Lung (tissue), 12 donors: ENCODE measurements around the gene OSR1. TPM values are rescaled to one million over a fixed set of nuclear protein-coding genes. Genes with fewer than 3 reads are reported as not detected.

ENCODE experiments used
- ATAC-seq: fragments of 200-7000 bp; cut with Tn5 transposase; one replicate; pipeline ENCODE4 v1.9.1; 2020; ENCODE audit warnings: moderate number of reproducible peaks; ENCODE audit not compliant: insufficient read depth, low FRiP score
- DNase-seq, 3 donors: peaks; one replicate each; pipeline ENCODE4 v3.0.0-alpha.2; 2013 to 2017
- H3K27ac ChIP-seq, 2 donors: one replicate each; pipeline ENCODE4 v1.5.1; 2013; ENCODE audit warnings: mild to moderate bottlenecking in 2 of 2, moderate library complexity in 2 of 2, control low read depth in 1 of 2, inconsistent platforms in 1 of 2, low read depth in 1 of 2, low read length in 1 of 2
- H3K27me3 ChIP-seq, 3 donors: one replicate each; pipeline ENCODE4 v1.5.1; 2013; ENCODE audit warnings: low read length in 2 of 3; ENCODE audit not compliant: control insufficient read depth in 3 of 3, insufficient read depth in 3 of 3
- H3K36me3 ChIP-seq, 4 donors: one replicate each; pipeline ENCODE4 v1.5.1; 2013; ENCODE audit warnings: low read length in 4 of 4, mild to moderate bottlenecking in 1 of 4, moderate library complexity in 1 of 4; ENCODE audit not compliant: control insufficient read depth in 4 of 4, insufficient read depth in 4 of 4
- H3K4me1 ChIP-seq, 5 donors: one replicate each; pipeline ENCODE4 v1.5.1; 2013; ENCODE audit warnings: low read length in 5 of 5, mild to moderate bottlenecking in 2 of 5, moderate library complexity in 1 of 5; ENCODE audit not compliant: control insufficient read depth in 5 of 5, insufficient read depth in 5 of 5
- H3K4me3 ChIP-seq: one replicate; pipeline ENCODE4 v1.5.1; 2013; ENCODE audit warnings: mild to moderate bottlenecking, control low read depth, moderate library complexity
- H3K9ac ChIP-seq, 2 donors: one replicate each; pipeline ENCODE4 v1.5.1; 2013; ENCODE audit warnings: low read length in 2 of 2, control low read depth in 1 of 2; ENCODE audit not compliant: insufficient read depth in 1 of 2
- H3K9me3 ChIP-seq, 4 donors: one replicate each; pipeline ENCODE4 v1.5.1; 2013; ENCODE audit warnings: low read length in 3 of 4, mild to moderate bottlenecking in 1 of 4, moderate library complexity in 1 of 4; ENCODE audit not compliant: control insufficient read depth in 4 of 4, insufficient read depth in 3 of 4
- CTCF ChIP-seq: IDR thresholded peaks from 2 replicates; pipeline ENCODE4 v1.5.1; 2012; ENCODE audit warnings: mild to moderate bottlenecking; ENCODE audit errors: control extremely low read depth, extremely low read depth
- WGBS, 2 donors: extraction: QIAGEN DNeasy Blood & Tissue Kit; methylation state at CpG; one replicate each; pipeline ENCODE4 v1.1.7; 2013; 5-methylcytosine and 5-hydroxymethylcytosine counted together
- polyA plus RNA-seq, 2 donors: library from polyadenylated mRNA; stranded (reverse); fragments of 200-250 nt; gene quantifications; one replicate each; pipeline ENCODE4 v1.2.1, GENCODE V29; 2013
- total RNA-seq, 2 donors: library from RNA; depleted of rRNA in 1 of 2; stranded (reverse); fragments of >200 nt in 1 of 2; gene quantifications; one replicate each; pipeline ENCODE4 v1.2.1, GENCODE V29; 2014 to 2021
- donor health status: control.
- donor health status: control.
- donor health status: Bipolar disorder and iron deficiency.
- donor health status: healthy.
- donor health status: DM: yes; HTN: yes; CAD: no.

Gene OSR1
- total and polyA plus RNA-seq, 4 donors: 8.6 to 36.2 (median 22.3) TPM

- Histone ChIP-seq H3K4me1 (peaks cover 0 to 7% (median 4%) of the 10 kb centered on the region in 5 donors), H3K4me3 (no peak overlapping the region), H3K9me3 (no peaks in the 10 kb centered on the region), H3K9ac (no peak overlapping the region), H3K27me3 (peaks cover 0 to 17% (median 0%) of the 10 kb centered on the region in 3 donors), H3K36me3 (no peaks in the 10 kb centered on the region), H3K27ac (no peak overlapping the region)
- ATAC-seq (no peak), DNase-seq (no peak)
- no peak for TF ChIP-seq CTCF
- 63 to 74% methylated on average over 5 of the region's 5 CpGs for WGBS, 2 donors
Observed at GRCh38 chr2:19367326-19367725, 8.9 kb upstream of the OSR1 start.

GRCh38 chr2:19365126-19365525 lies 6.7 kb upstream of the OSR1 start:
- no peak for TF ChIP-seq CTCF
- WGBS, 2 donors: 85 to 87% methylated on average over 3 of the region's 3 CpGs
- no peak overlapping the region for H3K27ac ChIP-seq
- no peaks in the 10 kb centered on the region for H3K9me3 ChIP-seq
- H3K4me1 ChIP-seq: peaks cover 0 to 15% (median 4%) of the 10 kb centered on the region in 5 donors
- H3K27me3 ChIP-seq: peaks cover 0 to 25% (median 6%) of the 10 kb centered on the region in 3 donors
- H3K4me3 ChIP-seq: no peak overlapping the region
- H3K36me3 ChIP-seq: no peaks in the 10 kb centered on the region
- no peak for ATAC-seq
- DNase-seq: no peak
- H3K9ac ChIP-seq: no peak overlapping the region

DNA sequence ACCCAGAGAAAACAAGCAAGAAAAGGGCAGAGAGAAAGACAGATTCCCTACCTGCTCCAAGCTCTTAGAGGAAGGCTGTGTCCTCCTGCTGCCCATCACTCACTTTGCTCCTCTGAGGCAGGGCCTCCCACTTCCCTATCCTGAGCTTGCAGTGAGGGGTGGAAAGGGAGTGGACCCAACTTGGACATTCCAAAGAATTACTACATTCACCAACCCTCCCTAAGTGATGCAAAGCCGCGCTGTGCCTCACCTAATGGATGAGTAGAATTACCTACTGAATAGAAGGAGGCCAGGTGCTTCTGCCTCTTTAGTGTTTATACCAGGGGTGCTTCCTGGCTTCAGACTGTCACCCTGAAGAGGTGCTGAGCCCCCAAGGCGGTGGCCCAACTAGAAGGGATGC lies 5.6 kb upstream of the OSR1 start:
- no peaks in the 10 kb centered on the region for H3K9me3 ChIP-seq
- H3K4me1 ChIP-seq: peaks cover 0 to 19% (median 4%) of the 10 kb centered on the region in 5 donors
- no peak overlapping the region for H3K9ac ChIP-seq
- H3K27ac ChIP-seq: no peak overlapping the region
- H3K4me3 ChIP-seq: no peak overlapping the region
- no peak for TF ChIP-seq CTCF
- DNase-seq (no peak), ATAC-seq (no peak)
- WGBS, 2 donors: 61 to 64% methylated on average over 3 of the region's 3 CpGs
- no peaks in the 10 kb centered on the region for H3K36me3 ChIP-seq
- peaks cover 0 to 35% (median 15%) of the 10 kb centered on the region in 3 donors for H3K27me3 ChIP-seq

- 4 to 6% methylated on average over 20 of the region's 20 CpGs for WGBS, 2 donors
- Histone ChIP-seq H3K36me3 (no peaks in the 10 kb centered on the region), H3K9me3 (no peaks in the 10 kb centered on the region), H3K27ac (no peak overlapping the region), H3K9ac (peak overlapping the region in 1 of 2 donors; percentile 82), H3K4me3 (peak overlapping the region; percentile 17), H3K4me1 (peaks cover 0 to 22% (median 5%) of the 10 kb centered on the region in 5 donors), H3K27me3 (peaks cover 0 to 40% (median 15%) of the 10 kb centered on the region in 3 donors)
- no peak for DNase-seq
- TF ChIP-seq CTCF: no peak
- no peak for ATAC-seq
Observed at GRCh38 chr2:19363474-19363778, 5.0 kb upstream of the OSR1 start.
